ENCODE data around the gene CHST3.

DNA sequence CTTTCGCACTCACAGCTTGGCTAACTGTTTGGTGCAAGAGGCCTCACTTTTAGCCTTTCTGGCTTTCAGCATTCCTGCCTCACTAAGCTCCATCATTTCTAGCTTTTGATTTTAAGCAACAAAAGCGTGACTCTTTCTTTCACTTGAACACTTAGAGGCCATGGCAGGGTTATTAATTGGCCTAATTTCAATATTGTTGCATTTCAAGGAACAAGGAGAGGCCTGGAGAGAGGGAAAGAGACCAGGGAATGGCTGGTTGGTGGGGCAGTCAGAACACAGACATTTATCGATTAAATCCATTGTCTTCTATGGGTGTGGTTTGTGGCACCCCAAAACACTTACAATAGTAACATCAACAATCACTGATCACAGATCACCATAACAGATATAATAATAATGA is 31.3 kb downstream of the CHST3 start:
- no peak for TF ChIP-seq CTCF (IDR thresholded peaks at IDR 0.05)
- TF ChIP-seq EP300 (IDR thresholded peaks at IDR 0.05) = no peak
- no peak for TF ChIP-seq POLR2A (IDR thresholded peaks at IDR 0.05)
- no peak for TF ChIP-seq POLR2AphosphoS5 (IDR thresholded peaks at IDR 0.05)

Measured in suprapubic skin (tissue), 4 donors.